Activated T-helper 17 cell treated with anti-CD3 and anti-CD28 coated beads, Interleukin-2, amount 50 U/mL, for 72 hours (primary cell): Measurements from ENCODE around the gene LRRC4B. TPM values are rescaled to one million over a fixed set of nuclear protein-coding genes. Genes with fewer than 3 reads are reported as not detected.

Experiments
- ATAC-seq: fragments of 150-1000 bp; cut with Tn5 transposase; replicated peaks from 2 replicates; pipeline ENCODE4 v1.10.0; 2021; ENCODE audit warnings: mild to moderate bottlenecking, moderate library complexity
- H3K27ac Mint-ChIP-seq: one replicate; pipeline ENCODE4 v1.8.0; 2022; ENCODE audit warnings: mixed read lengths
- H3K27me3 Mint-ChIP-seq: one replicate; pipeline ENCODE4 v1.8.0; 2022; ENCODE audit warnings: mixed read lengths
- H3K36me3 Mint-ChIP-seq: one replicate; pipeline ENCODE4 v1.8.0; 2022; ENCODE audit warnings: low read depth, mild to moderate bottlenecking, mixed read lengths
- H3K4me1 Mint-ChIP-seq: one replicate; pipeline ENCODE4 v1.8.0; 2022; ENCODE audit warnings: mixed read lengths
- H3K4me3 Mint-ChIP-seq: one replicate; pipeline ENCODE4 v1.8.0; 2022; ENCODE audit warnings: mild to moderate bottlenecking, mixed read lengths
- H3K9me3 Mint-ChIP-seq: one replicate; pipeline ENCODE4 v1.8.0; 2022; ENCODE audit warnings: mixed read lengths
- total RNA-seq, 2 donors: library from RNA; stranded (reverse); gene quantifications; one replicate each; pipeline ENCODE4 v1.2.3, GENCODE V29; 2022

The LRRC4B gene
- total RNA-seq, 2 donors from 2014 or later = not detected

- Mint-ChIP-seq H3K4me1 (peaks cover 38% of the 10 kb centered on the region), H3K36me3 (peaks cover 11% of the 10 kb centered on the region), H3K27me3 (no peaks in the 10 kb centered on the region), H3K4me3 (no peak overlapping the region), H3K9me3 (no peaks in the 10 kb centered on the region), H3K27ac (peak overlapping the region; percentile 71)
- ATAC-seq = no peak
These were observed 77.8 kb downstream of the LRRC4B start for GRCh38 chr19:50490411-50490811.

DNA sequence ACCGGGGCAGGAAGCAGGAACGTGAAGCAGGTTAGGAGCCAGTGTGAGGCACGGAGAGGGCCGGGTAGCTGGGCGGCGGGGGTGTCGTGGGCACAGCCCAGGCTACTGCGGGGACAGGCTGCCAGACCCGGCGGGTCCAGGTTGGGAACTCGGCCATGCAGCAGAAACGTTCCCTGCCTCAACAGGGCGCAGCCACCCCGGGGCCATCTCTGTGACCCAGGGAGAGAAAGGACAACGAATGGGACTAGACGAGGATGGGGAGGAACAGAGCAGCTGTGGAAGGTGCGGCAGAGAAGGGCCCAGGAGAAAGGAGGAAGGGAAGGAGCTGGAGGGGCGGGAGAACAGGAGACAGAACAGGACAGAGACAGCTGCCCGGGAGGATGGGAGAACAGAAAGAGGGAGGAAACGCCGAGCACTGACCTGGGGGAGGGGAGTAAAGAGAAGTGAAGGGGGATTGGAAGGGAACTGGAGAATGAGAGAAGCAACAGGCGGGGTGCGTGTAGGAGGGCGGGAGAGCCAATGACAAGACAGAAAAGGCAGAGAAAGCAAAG, 78.7 kb downstream of the LRRC4B start:
- H3K27me3 Mint-ChIP-seq = no peaks in the 10 kb centered on the region
- peaks cover 36% of the 10 kb centered on the region for H3K4me1 Mint-ChIP-seq
- no peaks in the 10 kb centered on the region for H3K9me3 Mint-ChIP-seq
- H3K27ac Mint-ChIP-seq = peak overlapping the region; percentile 64
- no peak for ATAC-seq
- peaks cover 20% of the 10 kb centered on the region for H3K36me3 Mint-ChIP-seq
- no peak overlapping the region for H3K4me3 Mint-ChIP-seq

GRCh38 chr19:50488389-50489194, 79.6 kb downstream of the LRRC4B start:
- ATAC-seq = no peak
- H3K9me3 Mint-ChIP-seq = no peaks in the 10 kb centered on the region
- H3K4me3 Mint-ChIP-seq = no peak overlapping the region
- H3K27ac Mint-ChIP-seq = peak overlapping the region; percentile 64
- peaks cover 29% of the 10 kb centered on the region for H3K36me3 Mint-ChIP-seq
- peaks cover 32% of the 10 kb centered on the region for H3K4me1 Mint-ChIP-seq
- H3K27me3 Mint-ChIP-seq = no peaks in the 10 kb centered on the region

DNA sequence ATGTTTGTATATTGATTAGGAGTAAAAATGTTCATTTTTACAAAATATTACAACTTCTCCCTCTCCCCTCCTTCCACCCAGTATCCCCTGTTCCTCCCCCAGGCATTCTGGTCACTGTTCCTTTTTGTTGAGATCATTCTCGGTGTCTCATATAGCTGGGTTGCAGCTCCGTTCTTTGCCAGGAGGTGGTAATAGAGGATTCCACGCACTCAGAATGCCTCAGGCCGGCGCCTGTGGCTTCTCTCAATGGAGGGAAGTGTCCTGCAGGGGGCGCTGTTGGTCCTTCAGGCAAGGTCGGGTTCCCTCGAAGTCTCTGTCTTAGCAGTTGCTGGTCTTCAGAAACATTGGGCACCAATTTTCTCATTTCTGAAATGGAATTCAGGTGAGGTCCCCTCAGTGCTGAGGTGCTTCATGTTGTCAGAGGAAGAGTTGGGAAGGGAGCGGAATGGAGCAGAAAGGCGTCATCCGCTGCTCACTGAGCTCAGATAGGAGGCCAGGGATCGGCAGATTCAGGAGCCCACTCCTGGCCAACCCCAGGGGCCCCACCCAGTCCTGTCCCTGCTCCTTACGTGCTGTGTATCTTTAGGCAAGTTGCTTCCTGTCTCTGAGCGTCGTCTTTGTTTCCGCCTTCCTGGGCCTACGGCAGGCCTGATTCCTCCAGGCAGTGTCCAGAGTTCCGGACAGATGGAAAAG, 81.3 kb downstream of the LRRC4B start:
- no peak overlapping the region for H3K27ac Mint-ChIP-seq
- H3K9me3 Mint-ChIP-seq = no peaks in the 10 kb centered on the region
- no peaks in the 10 kb centered on the region for H3K27me3 Mint-ChIP-seq
- peak; percentile 39 for ATAC-seq
- no peak overlapping the region for H3K4me3 Mint-ChIP-seq
- peaks cover 26% of the 10 kb centered on the region for H3K4me1 Mint-ChIP-seq
- H3K36me3 Mint-ChIP-seq = peaks cover 43% of the 10 kb centered on the region

GRCh38 chr19:50485284-50485955, 82.8 kb downstream of the LRRC4B start:
- H3K27ac Mint-ChIP-seq = no peak overlapping the region
- no peak for ATAC-seq
- H3K36me3 Mint-ChIP-seq = peaks cover 50% of the 10 kb centered on the region
- H3K4me1 Mint-ChIP-seq = peaks cover 13% of the 10 kb centered on the region
- no peaks in the 10 kb centered on the region for H3K9me3 Mint-ChIP-seq
- H3K4me3 Mint-ChIP-seq = no peak overlapping the region
- H3K27me3 Mint-ChIP-seq = no peaks in the 10 kb centered on the region

GRCh38 chr19:50482916-50483315, 85.3 kb downstream of the LRRC4B start:
- Mint-ChIP-seq H3K27ac (no peak overlapping the region), H3K4me1 (no peaks in the 10 kb centered on the region), H3K27me3 (no peaks in the 10 kb centered on the region), H3K4me3 (no peak overlapping the region), H3K36me3 (peaks cover 69% of the 10 kb centered on the region), H3K9me3 (no peaks in the 10 kb centered on the region)
- no peak for ATAC-seq

GRCh38 chr19:50482271-50482855, 85.9 kb downstream of the LRRC4B start:
- no peak overlapping the region for H3K27ac Mint-ChIP-seq
- peaks cover 5% of the 10 kb centered on the region for H3K4me1 Mint-ChIP-seq
- H3K4me3 Mint-ChIP-seq = no peak overlapping the region
- peaks cover 74% of the 10 kb centered on the region for H3K36me3 Mint-ChIP-seq
- no peaks in the 10 kb centered on the region for H3K27me3 Mint-ChIP-seq
- no peaks in the 10 kb centered on the region for H3K9me3 Mint-ChIP-seq
- no peak for ATAC-seq

- Mint-ChIP-seq H3K27ac (peak overlapping the region; percentile 19), H3K36me3 (peaks cover 74% of the 10 kb centered on the region), H3K4me3 (no peak overlapping the region), H3K4me1 (peaks cover 10% of the 10 kb centered on the region), H3K27me3 (no peaks in the 10 kb centered on the region), H3K9me3 (no peaks in the 10 kb centered on the region)
- no peak for ATAC-seq
These were observed 86.7 kb downstream of the LRRC4B start for GRCh38 chr19:50481351-50482149.

DNA sequence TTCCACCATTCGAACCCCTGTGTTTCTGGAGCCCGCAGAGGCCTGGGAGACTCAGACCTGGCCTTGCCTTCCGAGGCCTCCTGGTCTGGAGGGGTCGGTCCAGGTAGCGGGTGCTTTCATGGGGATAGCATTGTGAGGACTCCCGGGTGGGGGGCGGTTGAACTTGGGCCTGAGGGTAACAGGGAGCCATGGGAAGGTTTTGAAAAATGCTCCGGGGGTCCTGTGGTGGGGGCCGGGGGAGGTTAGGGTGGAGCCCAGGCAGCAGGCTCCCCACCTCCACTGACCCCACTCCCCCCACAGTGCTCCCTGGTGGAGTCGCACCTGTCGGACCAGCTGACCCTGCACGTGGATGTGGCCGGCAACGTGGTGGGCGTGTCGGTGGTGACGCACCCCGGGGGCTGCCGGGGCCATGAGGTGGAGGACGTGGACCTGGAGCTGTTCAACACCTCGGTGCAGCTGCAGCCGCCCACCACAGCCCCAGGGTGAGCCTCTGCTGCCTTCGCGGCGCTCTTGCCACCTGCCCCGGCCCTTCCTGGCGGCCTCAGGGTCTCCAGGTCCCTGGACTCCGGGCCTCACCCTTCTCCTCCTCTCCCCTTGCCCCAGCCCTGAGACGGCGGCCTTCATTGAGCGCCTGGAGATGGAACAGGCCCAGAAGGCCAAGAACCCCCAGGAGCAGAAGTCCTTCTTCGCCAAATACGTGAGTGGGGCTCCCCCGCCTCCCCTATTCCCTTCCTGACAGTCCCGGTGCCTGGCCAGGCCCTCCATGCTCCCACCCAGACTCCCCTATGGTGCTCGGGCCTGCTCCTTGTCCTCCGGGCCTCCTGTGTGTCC, 87.7 kb downstream of the LRRC4B start:
- no peak overlapping the region for H3K4me3 Mint-ChIP-seq
- peaks cover 12% of the 10 kb centered on the region for H3K4me1 Mint-ChIP-seq
- H3K27me3 Mint-ChIP-seq = no peaks in the 10 kb centered on the region
- peak overlapping the region; percentile 19 for H3K27ac Mint-ChIP-seq
- H3K36me3 Mint-ChIP-seq = peaks cover 78% of the 10 kb centered on the region
- no peaks in the 10 kb centered on the region for H3K9me3 Mint-ChIP-seq
- ATAC-seq = no peak

- peaks cover 12% of the 10 kb centered on the region for H3K4me1 Mint-ChIP-seq
- H3K9me3 Mint-ChIP-seq = no peaks in the 10 kb centered on the region
- H3K27me3 Mint-ChIP-seq = no peaks in the 10 kb centered on the region
- no peak overlapping the region for H3K4me3 Mint-ChIP-seq
- no peak for ATAC-seq
- H3K27ac Mint-ChIP-seq = no peak overlapping the region
- peaks cover 71% of the 10 kb centered on the region for H3K36me3 Mint-ChIP-seq
These were observed 88.4 kb downstream of the LRRC4B start for GRCh38 chr19:50479761-50480251.

DNA sequence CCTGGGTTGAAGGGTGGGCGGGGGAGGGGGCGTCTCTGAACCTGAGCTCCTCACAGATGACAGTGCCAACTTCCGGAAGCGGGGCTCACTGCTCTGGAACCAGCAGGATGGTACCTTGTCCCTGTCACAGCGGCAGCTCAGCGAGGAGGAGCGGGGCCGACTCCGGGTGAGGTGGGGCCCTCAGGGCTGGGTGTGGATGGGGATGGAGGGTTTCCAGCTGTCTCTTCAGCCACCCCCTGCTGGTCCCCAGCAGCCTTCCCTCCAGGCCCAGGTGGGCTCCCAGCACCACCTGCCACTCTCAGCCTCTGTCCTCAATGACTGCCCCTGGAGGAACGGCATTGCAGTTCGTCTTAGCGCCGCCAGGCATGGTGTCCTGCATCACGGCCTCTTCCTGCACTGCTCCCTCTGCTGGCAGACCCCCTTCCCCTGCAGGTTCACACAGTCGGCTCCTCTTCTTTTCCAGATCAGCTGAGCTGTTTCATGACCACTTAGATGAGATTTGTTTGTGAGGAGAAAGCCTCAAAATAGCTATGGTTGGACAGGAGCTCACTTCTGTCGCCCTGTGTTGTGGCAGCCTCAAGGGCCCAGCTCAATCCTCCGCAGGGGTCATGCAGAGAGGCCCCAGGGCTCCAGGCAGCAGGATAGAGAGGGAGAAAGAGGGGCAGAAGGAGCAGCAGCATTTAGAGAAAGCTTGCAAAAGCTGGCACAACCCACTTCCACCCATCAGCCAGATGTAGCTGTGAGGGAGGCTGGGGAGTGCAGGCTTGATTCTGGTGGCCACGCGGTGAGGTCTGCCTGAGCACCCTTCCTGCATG, 89.1 kb downstream of the LRRC4B start:
- Mint-ChIP-seq H3K4me3 (no peak overlapping the region), H3K27me3 (no peaks in the 10 kb centered on the region), H3K27ac (no peak overlapping the region), H3K36me3 (peaks cover 65% of the 10 kb centered on the region), H3K4me1 (peaks cover 12% of the 10 kb centered on the region), H3K9me3 (no peaks in the 10 kb centered on the region)
- no peak for ATAC-seq

GRCh38 chr19:50477751-50478515, 90.3 kb downstream of the LRRC4B start:
- H3K27ac Mint-ChIP-seq = peak overlapping the region; percentile 16
- no peaks in the 10 kb centered on the region for H3K9me3 Mint-ChIP-seq
- H3K4me3 Mint-ChIP-seq = peak overlapping the region; percentile 99
- H3K36me3 Mint-ChIP-seq = peaks cover 53% of the 10 kb centered on the region
- no peaks in the 10 kb centered on the region for H3K27me3 Mint-ChIP-seq
- ATAC-seq = no peak
- peaks cover 12% of the 10 kb centered on the region for H3K4me1 Mint-ChIP-seq
